ENCODE results near the gene DNAH14. TPM values are rescaled to one million over a fixed set of nuclear protein-coding genes. Genes with fewer than 3 reads are reported as not detected.
"Not testable (repeated sequence)": the region's sequence is repeated elsewhere in the genome, so short reads cannot be mapped to it uniquely, and the experiment has no call there.

DNAH14 gene
- total RNA-seq, 4 donors from 2014 or later, result 4.1 to 84.0 (median 11.4) TPM

GRCh38 chr1:224958490-224958889 lies 29.0 kb downstream of the DNAH14 start:
- no peak for DNase-seq
- H3K36me3 ChIP-seq, result no peaks in the 10 kb centered on the region
- WGBS, 2 donors (ENCODE audit: low coverage in 1 of 2), result 89 to 90% methylated on average over 1 of the region's 1 CpG
- TF ChIP-seq POLR2A (IDR thresholded peaks at IDR 0.05), result no peak
- TF ChIP-seq POLR2AphosphoS5 (IDR thresholded peaks at IDR 0.05), result no peak
- no peak for TF ChIP-seq CTCF (IDR thresholded peaks at IDR 0.05)
- TF ChIP-seq EP300 (IDR thresholded peaks at IDR 0.05; ENCODE audit: low read depth), result no peak
- H3K4me1 ChIP-seq, result no peaks in the 10 kb centered on the region
- in situ Hi-C loops (cut with MboI; ENCODE audit: low pct_ligation_motif_present in 1 of 4, low pct_unique_long_range_greater_than_20kb in 1 of 4, low sequenced_read_pairs in 3 of 4), result no loop called here
- no peak overlapping the region for H3K4me3 ChIP-seq
- no peaks in the 10 kb centered on the region for H3K27me3 ChIP-seq
- intact Hi-C loops (cut with DNase I; ENCODE audit: low total_unique reads), result no loop called here
- no peak overlapping the region for H3K27ac ChIP-seq
- H3K9me3 ChIP-seq, result no peaks in the 10 kb centered on the region

GRCh38 chr1:224959115-224959514 lies 29.6 kb downstream of the DNAH14 start:
- H3K27ac ChIP-seq, result no peak overlapping the region
- no peaks in the 10 kb centered on the region for H3K27me3 ChIP-seq
- no peak for DNase-seq
- H3K4me3 ChIP-seq, result no peak overlapping the region
- no peaks in the 10 kb centered on the region for H3K36me3 ChIP-seq
- in situ Hi-C loops (cut with MboI; ENCODE audit: low pct_ligation_motif_present in 1 of 4, low pct_unique_long_range_greater_than_20kb in 1 of 4, low sequenced_read_pairs in 3 of 4), result no loop called here
- no peaks in the 10 kb centered on the region for H3K4me1 ChIP-seq
- no peaks in the 10 kb centered on the region for H3K9me3 ChIP-seq
- TF ChIP-seq CTCF (IDR thresholded peaks at IDR 0.05) (no peak), POLR2AphosphoS5 (IDR thresholded peaks at IDR 0.05) (no peak), POLR2A (IDR thresholded peaks at IDR 0.05) (no peak), EP300 (IDR thresholded peaks at IDR 0.05; ENCODE audit: low read depth) (no peak)
- intact Hi-C loops (cut with DNase I; ENCODE audit: low total_unique reads), result no loop called here
- WGBS, 2 donors (ENCODE audit: low coverage in 1 of 2), result 51 to 69% methylated on average over 1 of the region's 1 CpG

- H3K36me3 ChIP-seq, result no peaks in the 10 kb centered on the region
- H3K27me3 ChIP-seq, result no peaks in the 10 kb centered on the region
- H3K9me3 ChIP-seq, result no peaks in the 10 kb centered on the region
- DNase-seq, result no peak
- no peak overlapping the region for H3K4me3 ChIP-seq
- TF ChIP-seq CTCF (IDR thresholded peaks at IDR 0.05) (no peak), EP300 (IDR thresholded peaks at IDR 0.05; ENCODE audit: low read depth) (no peak)
- in situ Hi-C loops (cut with MboI; ENCODE audit: low pct_ligation_motif_present in 1 of 4, low pct_unique_long_range_greater_than_20kb in 1 of 4, low sequenced_read_pairs in 3 of 4) (no loop called here), intact Hi-C loops (cut with DNase I; ENCODE audit: low total_unique reads) (no loop called here)
- H3K27ac ChIP-seq, result no peak overlapping the region
- no peaks in the 10 kb centered on the region for H3K4me1 ChIP-seq
Measured at GRCh38 chr1:224959656-224960055, 30.2 kb downstream of the DNAH14 start.

DNA sequence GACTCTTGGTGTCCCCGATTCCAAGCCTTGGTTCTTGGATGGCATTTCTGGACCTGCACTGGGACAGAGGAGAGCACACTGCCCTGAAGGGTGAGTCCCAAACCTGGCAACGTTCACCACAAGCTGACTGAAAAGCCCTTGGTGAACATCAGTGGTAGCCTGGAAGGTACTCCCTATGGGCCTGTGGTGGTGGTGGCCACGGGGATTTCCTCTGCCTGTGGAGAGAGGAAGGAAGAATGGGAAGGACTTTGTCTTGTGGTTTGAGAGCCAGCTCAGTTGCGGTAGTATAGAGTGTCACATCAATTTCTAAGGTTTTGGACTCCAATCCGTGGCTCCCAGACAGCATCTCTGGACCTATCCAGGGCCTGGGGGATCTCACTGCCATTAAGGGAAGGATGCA lies 50.7 kb downstream of the DNAH14 start:
- intact Hi-C loops (cut with DNase I; ENCODE audit: low total_unique reads), result no loop called here
- DNase-seq, result no peak
- Histone ChIP-seq H3K36me3 (no peaks in the 10 kb centered on the region), H3K9me3 (no peaks in the 10 kb centered on the region), H3K4me1 (no peaks in the 10 kb centered on the region), H3K27ac (no peak overlapping the region), H3K4me3 (no peak overlapping the region), H3K27me3 (no peaks in the 10 kb centered on the region)
- TF ChIP-seq CTCF (IDR thresholded peaks at IDR 0.05) (no peak), EP300 (IDR thresholded peaks at IDR 0.05; ENCODE audit: low read depth) (no peak), POLR2A (IDR thresholded peaks at IDR 0.05) (no peak), POLR2AphosphoS5 (IDR thresholded peaks at IDR 0.05) (no peak)
- 80 to 100% methylated on average over 2 to 5 of the region's 5 CpGs for WGBS, 2 donors (ENCODE audit: low coverage in 1 of 2)
- in situ Hi-C loops (cut with MboI; ENCODE audit: low pct_ligation_motif_present in 1 of 4, low pct_unique_long_range_greater_than_20kb in 1 of 4, low sequenced_read_pairs in 3 of 4), result no loop called here

- DNase-seq; intact Hi-C loops (cut with DNase I; ENCODE audit: low total_unique reads); H3K9me3 ChIP-seq; H3K27me3 ChIP-seq; in situ Hi-C loops (cut with MboI; ENCODE audit: low pct_ligation_motif_present in 1 of 4, low pct_unique_long_range_greater_than_20kb in 1 of 4, low sequenced_read_pairs in 3 of 4); H3K27ac ChIP-seq; H3K36me3 ChIP-seq; H3K4me3 ChIP-seq; H3K4me1 ChIP-seq: not testable (repeated sequence)
- WGBS, 2 donors (ENCODE audit: low coverage in 1 of 2), result 65% methylated on average over 1 of the region's 1 CpG; no CpG with 5 or more reads in 1 of the 2 donors
Measured at GRCh38 chr1:224981922-224982354, 52.5 kb downstream of the DNAH14 start.
